Endodermal cell (in vitro differentiated cells): ENCODE data around the gene COL23A1. TPM values are rescaled to one million over a fixed set of nuclear protein-coding genes. Genes with fewer than 3 reads are reported as not detected.

Experiments
- DNase-seq: peaks from one replicate; pipeline ENCODE4 v3.0.0-alpha.2; 2017
- H3K27ac ChIP-seq: 2 replicates; pipeline ENCODE4 v1.5.1; 2013; ENCODE audit warnings: mild to moderate bottlenecking, low read depth, low read length, moderate library complexity
- H3K27me3 ChIP-seq: 2 replicates; pipeline ENCODE4 v1.6.1; 2013; ENCODE audit warnings: mild to moderate bottlenecking, low read length, moderate library complexity; ENCODE audit not compliant: insufficient read depth, control insufficient read depth, poor library complexity, severe bottlenecking
- H3K36me3 ChIP-seq: 2 replicates; pipeline ENCODE4 v1.7.0; 2013; ENCODE audit warnings: mild to moderate bottlenecking, low read length, moderate library complexity; ENCODE audit not compliant: control insufficient read depth, insufficient read depth
- H3K4me1 ChIP-seq: one replicate; pipeline ENCODE4 v1.7.0; 2013; ENCODE audit warnings: low read length; ENCODE audit not compliant: control insufficient read depth, insufficient read depth
- H3K4me3 ChIP-seq: 2 replicates; pipeline ENCODE4 v1.5.1; 2013; ENCODE audit warnings: mild to moderate bottlenecking, low read length, moderate library complexity
- H3K9ac ChIP-seq: 2 replicates; pipeline ENCODE4 v1.6.1; 2013; ENCODE audit warnings: mild to moderate bottlenecking, low read length, moderate library complexity; ENCODE audit not compliant: poor library complexity, severe bottlenecking; ENCODE audit errors: extremely low read depth
- H3K9me3 ChIP-seq: 2 replicates; pipeline ENCODE4 v1.6.1; 2013; ENCODE audit warnings: mild to moderate bottlenecking, low read length, moderate library complexity; ENCODE audit not compliant: control insufficient read depth
- H3K27ac Mint-ChIP-seq: 2 replicates; pipeline ENCODE4 v1.8.0; 2020; ENCODE audit warnings: mixed read lengths
- H3K27me3 Mint-ChIP-seq: 2 replicates; pipeline ENCODE4 v1.8.0; 2021; ENCODE audit warnings: mild to moderate bottlenecking, mixed read lengths; ENCODE audit not compliant: insufficient read depth
- H3K36me3 Mint-ChIP-seq: 2 replicates; pipeline ENCODE4 v1.8.0; 2020; ENCODE audit warnings: low read depth, mixed read lengths
- H3K4me1 Mint-ChIP-seq: 2 replicates; pipeline ENCODE4 v1.8.0; 2020; ENCODE audit warnings: mixed read lengths
- H3K4me3 Mint-ChIP-seq: 2 replicates; pipeline ENCODE4 v1.8.0; 2020; ENCODE audit warnings: mild to moderate bottlenecking, moderate library complexity, mixed read lengths
- H3K9me3 Mint-ChIP-seq: 2 replicates; pipeline ENCODE4 v1.8.0; 2020; ENCODE audit warnings: mild to moderate bottlenecking, mixed read lengths
- CTCF ChIP-seq: fragments of 200-600 bp; sonication (generic); conservative IDR thresholded peaks from 2 replicates; pipeline ENCODE4 v1.5.0; 2021; ENCODE audit warnings: antibody characterized with exemption, mild to moderate bottlenecking
- WGBS, 2 experiments: methylation state at CpG; one replicate each; pipeline versions ENCODE4 v1.1.5 to v1.1.7; 2013; ENCODE audit warnings: missing lambda C conversion rate in 2 of 2, mixed read lengths in 1 of 2; ENCODE audit not compliant: insufficient coverage in 1 of 2, insufficient read length in 1 of 2; 5-methylcytosine and 5-hydroxymethylcytosine counted together
- total RNA-seq, 2 donors: library from RNA; stranded (reverse); fragmentation: NEBNext Ultra II Directional in 1 of 2; extraction: Animal tissue kit (Norgen Biotek cat#: 25700) in 1 of 2; gene quantifications; 2 replicates in 1 of 2; 3 replicates in 1 of 2; pipeline ENCODE4 v1.2.1, GENCODE V29; 2021

Gene COL23A1
- total RNA-seq, 2 donors from 2014 or later = 50.2 to 71.3 TPM

- Histone ChIP-seq H3K27me3 (no peaks in the 10 kb centered on the region), H3K9ac (no peak overlapping the region), H3K4me1 (peaks cover 21% of the 10 kb centered on the region), H3K27ac (no peak overlapping the region), H3K36me3 (no peaks in the 10 kb centered on the region), H3K4me3 (no peak overlapping the region), H3K9me3 (no peaks in the 10 kb centered on the region)
- DNase-seq = peak; percentile 57
- H3K36me3 Mint-ChIP-seq = no peaks in the 10 kb centered on the region
- no peak for TF ChIP-seq CTCF
- peak overlapping the region; percentile 44 for H3K27ac Mint-ChIP-seq
- no peaks in the 10 kb centered on the region for H3K9me3 Mint-ChIP-seq
- WGBS, 2 experiments = 91% methylated on average over 8 of the region's 8 CpGs; no CpG with 5 or more reads in 1 of the 2 experiments
- peaks cover 29% of the 10 kb centered on the region for H3K4me1 Mint-ChIP-seq
- H3K4me3 Mint-ChIP-seq = no peak overlapping the region
- no peaks in the 10 kb centered on the region for H3K27me3 Mint-ChIP-seq
Measured at GRCh38 chr5:178382754-178383164, 207.4 kb downstream of the COL23A1 start.

DNA sequence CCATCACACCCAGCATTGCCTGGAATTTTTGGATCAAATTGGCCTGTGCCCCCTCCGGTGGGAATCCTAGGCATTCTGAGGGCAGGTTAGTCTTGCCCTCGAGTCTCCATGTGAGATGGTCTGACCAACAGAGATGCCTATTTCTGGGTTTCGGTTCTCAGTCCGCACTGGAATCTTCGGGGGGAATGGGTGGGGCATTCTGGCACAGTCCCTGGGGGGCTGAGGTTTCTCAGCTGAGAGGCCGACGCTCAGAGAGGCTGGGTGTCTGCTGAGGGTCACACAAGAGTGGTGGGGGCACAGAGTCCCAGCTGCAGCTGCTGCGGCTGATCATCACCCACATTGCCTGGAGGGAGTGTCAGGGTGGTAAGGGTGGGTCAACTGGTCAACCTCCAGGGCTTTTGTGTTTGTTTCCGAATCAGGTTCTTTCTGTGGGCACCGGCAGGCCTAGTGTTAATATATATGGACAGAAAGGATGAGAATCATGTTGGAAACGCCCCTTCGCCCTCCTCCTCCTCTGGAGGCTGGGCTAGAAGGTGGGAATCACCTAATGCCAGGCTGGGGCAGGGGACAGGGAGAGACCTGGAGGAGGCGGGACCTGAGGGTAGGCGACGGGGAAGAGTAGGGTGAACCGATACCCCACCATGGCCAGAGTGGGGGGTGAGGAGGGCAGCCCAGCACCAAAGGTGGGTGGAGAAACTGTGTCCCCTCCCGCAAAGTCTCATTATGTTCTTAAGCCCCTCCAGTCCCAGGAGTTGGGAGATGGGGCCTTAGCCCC, 208.1 kb downstream of the COL23A1 start:
- Histone ChIP-seq H3K9ac (no peak overlapping the region), H3K27ac (no peak overlapping the region), H3K9me3 (no peaks in the 10 kb centered on the region), H3K36me3 (no peaks in the 10 kb centered on the region), H3K4me1 (peaks cover 15% of the 10 kb centered on the region), H3K27me3 (no peaks in the 10 kb centered on the region), H3K4me3 (no peak overlapping the region)
- WGBS, 2 experiments = 95 to 100% methylated on average over 4 to 17 of the region's 17 CpGs
- Mint-ChIP-seq H3K4me1 (peaks cover 22% of the 10 kb centered on the region), H3K4me3 (no peak overlapping the region), H3K36me3 (no peaks in the 10 kb centered on the region), H3K27ac (peak overlapping the region; percentile 17), H3K27me3 (no peaks in the 10 kb centered on the region), H3K9me3 (no peaks in the 10 kb centered on the region)
- DNase-seq = no peak
- no peak for TF ChIP-seq CTCF

- Histone ChIP-seq H3K27ac (no peak overlapping the region), H3K9ac (no peak overlapping the region), H3K27me3 (no peaks in the 10 kb centered on the region), H3K4me1 (peaks cover 14% of the 10 kb centered on the region), H3K36me3 (no peaks in the 10 kb centered on the region), H3K4me3 (no peak overlapping the region), H3K9me3 (no peaks in the 10 kb centered on the region)
- no peak for DNase-seq
- Mint-ChIP-seq H3K27ac (no peak overlapping the region), H3K4me3 (no peak overlapping the region), H3K9me3 (no peaks in the 10 kb centered on the region), H3K4me1 (peaks cover 18% of the 10 kb centered on the region), H3K36me3 (no peaks in the 10 kb centered on the region), H3K27me3 (no peaks in the 10 kb centered on the region)
- 93 to 100% methylated on average over 7 to 8 of the region's 8 CpGs for whole genome bisulfite sequencing, 2 experiments
- TF ChIP-seq CTCF = no peak
Measured at GRCh38 chr5:178381206-178381605, 209.0 kb downstream of the COL23A1 start.
